K562 (cell line): ENCODE results near the gene ZNF362. TPM values are rescaled to one million over a fixed set of nuclear protein-coding genes. Genes with fewer than 3 reads are reported as not detected.

ENCODE experiments used
- BRD4 ChIP-seq: fragments of 200-600 bp; sonication (generic); IDR thresholded peaks from 2 replicates; pipeline ENCODE4 v1.6.1; 2017; ENCODE audit warnings: inconsistent platforms
- CBX3 ChIP-seq, 2 experiments: IDR thresholded peaks; 1 replicate in 1 of 2; 2 replicates in 1 of 2; pipeline ENCODE4 v1.6.1; 2012; ENCODE audit warnings: inconsistent platforms in 2 of 2, low read length in 2 of 2, borderline replicate concordance in 1 of 2, control low read depth in 1 of 2
- CTBP1 ChIP-seq: fragments of 450-650 bp; IDR thresholded peaks from 2 replicates; pipeline ENCODE4 v1.6.1; 2016; ENCODE audit warnings: borderline replicate concordance
- KLF13 ChIP-seq: fragments of 450-650 bp; IDR thresholded peaks from 2 replicates; pipeline ENCODE4 v1.6.1; 2016; ENCODE audit warnings: missing genetic modification characterization, low read depth, mild to moderate bottlenecking, missing compliant biosample characterization, moderate library complexity, borderline replicate concordance
- NCOA2 ChIP-seq, 2 experiments: fragments of 450-650 bp; IDR thresholded peaks; 2 replicates each; pipeline ENCODE4 v1.6.1; 2018; ENCODE audit warnings: mild to moderate bottlenecking in 2 of 2, moderate library complexity in 1 of 2; ENCODE audit not compliant: partially characterized antibody in 2 of 2
- NR1H2 ChIP-seq: sonication (generic); formaldehyde crosslinking; IDR thresholded peaks from 2 replicates; pipeline ENCODE4 v1.4.0; 2020; ENCODE audit warnings: mild to moderate bottlenecking, missing genetic modification reagents
- POLR3A ChIP-seq: IDR thresholded peaks from 2 replicates; pipeline ENCODE4 v1.6.1; 2011; ENCODE audit warnings: borderline replicate concordance, mild to moderate bottlenecking, moderate library complexity; ENCODE audit not compliant: insufficient read length, insufficient read depth; ENCODE audit errors: extremely low read depth
- PYGO2 ChIP-seq: fragments of 450-650 bp; IDR thresholded peaks from 2 replicates; pipeline ENCODE4 v1.6.1; 2016; ENCODE audit warnings: mild to moderate bottlenecking, missing genetic modification characterization, moderate library complexity, missing compliant biosample characterization
- RBFOX2 ChIP-seq: fragments of 200-400 bp; formaldehyde crosslinking; IDR thresholded peaks from 2 replicates; pipeline ENCODE4 v1.6.1; 2017; ENCODE audit warnings: low read depth, mild to moderate bottlenecking, low read length, moderate library complexity
- RBM25 ChIP-seq: fragments of 200-400 bp; formaldehyde crosslinking; IDR thresholded peaks from 2 replicates; pipeline ENCODE4 v1.6.1; 2018; ENCODE audit warnings: low read length, low read depth, moderate library complexity; ENCODE audit not compliant: severe bottlenecking
- RCOR1 ChIP-seq, 2 experiments: IDR thresholded peaks; 2 replicates each; pipeline ENCODE4 v1.6.1; 2012; ENCODE audit warnings: low read depth in 2 of 2, low read length in 2 of 2, borderline replicate concordance in 1 of 2, improper control_type of control experiment in 1 of 2
- RREB1 ChIP-seq: fragments of 250-450 bp; sonication (Bioruptor Pico); IDR thresholded peaks from 2 replicates; pipeline ENCODE4 v1.4.0; 2020
- SMC3 ChIP-seq: conservative IDR thresholded peaks from 2 replicates; pipeline ENCODE4 v1.6.1; 2011; ENCODE audit warnings: low read depth, low read length, improper control_type of control experiment; ENCODE audit not compliant: insufficient read depth
- SPI1 ChIP-seq: IDR thresholded peaks from 2 replicates; pipeline ENCODE4 v1.6.1; 2011; ENCODE audit warnings: low read depth, low read length, control low read depth, borderline replicate concordance
- TBL1XR1 ChIP-seq, 2 experiments: IDR thresholded peaks; 2 replicates each; pipeline ENCODE4 v1.6.1; 2012; ENCODE audit warnings: improper control_type of control experiment in 2 of 2, low read length in 2 of 2, mild to moderate bottlenecking in 1 of 2
- TCF7 ChIP-seq: sonication (generic); IDR thresholded peaks from 2 replicates; pipeline ENCODE4 v1.6.1; 2016; ENCODE audit warnings: antibody characterized with exemption, borderline replicate concordance
- ZFP1 ChIP-seq: fragments of 450-650 bp; formaldehyde crosslinking; IDR thresholded peaks from 2 replicates; pipeline ENCODE4 v1.4.0; 2020; ENCODE audit warnings: mild to moderate bottlenecking, mixed read lengths
- ZFP91 ChIP-seq: sonication (generic); formaldehyde crosslinking; IDR thresholded peaks from 2 replicates; pipeline ENCODE4 v1.8.0; 2022; ENCODE audit warnings: mild to moderate bottlenecking, missing genetic modification reagents
- ZKSCAN1 ChIP-seq: fragments of 150-350 bp; IDR thresholded peaks from 2 replicates; pipeline ENCODE4 v1.6.1; 2016; ENCODE audit warnings: low read depth, low read length
- ZNF644 ChIP-seq: fragments of 200-800 bp; sonication (Bioruptor generic); IDR thresholded peaks from 2 replicates; pipeline ENCODE4 v1.6.1; 2016; ENCODE audit warnings: low read depth, missing genetic modification characterization, missing compliant biosample characterization
- ZNF707 ChIP-seq: fragments of 250-450 bp; sonication (Bioruptor Pico); conservative IDR thresholded peaks from 2 replicates; pipeline ENCODE4 v1.8.0; 2022; ENCODE audit warnings: inconsistent platforms, mild to moderate bottlenecking, moderate library complexity
- ZNF778 ChIP-seq: fragments of 450-650 bp; formaldehyde crosslinking; IDR thresholded peaks from 2 replicates; pipeline ENCODE4 v1.4.0; 2020; ENCODE audit warnings: mild to moderate bottlenecking, moderate library complexity
- polyA plus RNA-seq, 8 experiments: library from polyadenylated mRNA; depleted of rRNA in 4 of 8; stranded (reverse) in 5 of 8; unstranded in 3 of 8; fragments of >200 nt; fragmentation: Nextera tagmentation in 2 of 8; fragmentation: Illumina TruSeq in 1 of 8; extraction: Ambion mirVana in 2 of 8; extraction: Trizol in 1 of 8; gene quantifications; 2 replicates each; pipeline versions ENCODE4 v1.2.1 to v1.2.3, GENCODE V29; 2011 to 2014; ENCODE audit warnings: inconsistent platforms in 1 of 8, missing spikeins in 1 of 8
- total RNA-seq, 7 experiments: library from RNA; depleted of rRNA in 6 of 7; stranded (reverse); fragments of >200 nt in 6 of 7; fragmentation: Illumina TruSeq in 2 of 7; extraction: Trizol in 2 of 7; gene quantifications; 2 replicates each; pipeline versions ENCODE4 v1.2.1 to v1.2.3, GENCODE V29; 2011 to 2021; ENCODE audit warnings: low replicate concordance in 1 of 7

ZNF362 gene
- total and polyA plus RNA-seq, 9 of the 15 experiments (the other 6 are each of a cell fraction or from before 2014, with no cell fraction given): 0.01 to 1.1 (median 0.35) TPM; not detected in 1

- TF ChIP-seq RBFOX2: no peak
- peak in 1 of 2 experiments; percentile 71; a peak in 2 of 3 replicates for TF ChIP-seq CBX3 (IDR thresholded peaks at IDR 0.05; ENCODE audit: borderline replicate concordance in 1 of 2, low read length in 2 of 2)
- no peak for TF ChIP-seq SPI1
- TF ChIP-seq CTBP1: peak; percentile 22; the same call in 1 of the 2 replicates
- no peak for TF ChIP-seq NCOA2 (IDR thresholded peaks at IDR 0.05; ENCODE audit: partially characterized antibody in 2 of 2)
- no peak for TF ChIP-seq POLR3A
- TF ChIP-seq NR1H2 (CRISPR knock-in tag): no peak
- no peak for TF ChIP-seq ZNF644
- TF ChIP-seq RREB1 (CRISPR knock-in tag): no peak
- no peak for TF ChIP-seq ZFP1 (CRISPR knock-in tag)
- no peak for TF ChIP-seq PYGO2 (tag)
- TF ChIP-seq RBM25: no peak
- no peak for TF ChIP-seq KLF13 (tag)
- TF ChIP-seq TBL1XR1 (IDR thresholded peaks at IDR 0.05; ENCODE audit: low read length in 2 of 2): no peak
- TF ChIP-seq SMC3: peak; percentile 74
- TF ChIP-seq ZNF778: no peak
- no peak for TF ChIP-seq ZFP91 (CRISPR knock-in tag)
- TF ChIP-seq ZKSCAN1: peak; percentile 59; the same call in 1 of the 2 replicates
- TF ChIP-seq TCF7: no peak
- TF ChIP-seq BRD4: no peak
- TF ChIP-seq ZNF707 (CRISPR knock-in tag): no peak
- TF ChIP-seq RCOR1 (IDR thresholded peaks at IDR 0.05; ENCODE audit: borderline replicate concordance in 1 of 2, low read depth in 2 of 2, low read length in 2 of 2): 0 out of 4 replicates have a peak, but pooled peaks of 1 of the 2 experiments have one; percentile 38
Observed at GRCh38 chr1:33298623-33299277, 42.5 kb downstream of the ZNF362 start (continued).
